Stimulated activated CD4-positive, alpha-beta T cell treated with anti-CD3 and anti-CD28 coated beads, Interleukin-1b, Interleukin-23, amount 100 ng/mL, for 1 hour (primary cell): ENCODE results near the gene RNF150.

Source experiments
- DNase-seq, 2 donors: peaks; one replicate each; pipeline ENCODE4 v3.0.0-alpha.2; 2020; ENCODE audit warnings: low read depth in 2 of 2

Gene RNF150

DNA sequence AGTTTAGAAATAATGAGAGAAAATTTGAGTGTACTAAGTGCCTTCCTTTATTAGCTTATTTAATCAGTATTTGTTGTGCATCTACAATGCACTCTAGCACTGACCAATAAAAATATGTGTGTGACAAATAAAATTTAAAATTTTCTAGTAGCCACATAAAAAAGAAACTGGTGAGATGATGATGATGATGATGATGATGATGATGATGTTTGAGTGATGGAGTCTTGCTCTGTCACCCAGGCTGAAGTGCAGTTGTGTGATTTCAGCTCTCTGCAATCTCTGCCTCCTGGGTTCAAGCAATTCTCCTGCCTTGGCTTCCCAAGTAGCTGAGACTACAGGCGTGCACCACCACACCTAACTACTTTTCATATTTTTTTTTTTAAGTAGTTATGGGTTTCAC, 110.2 kb downstream of the RNF150 start:
- no peak for DNase-seq

- DNase-seq: no peak
Observed at GRCh38 chr4:141022111-141022695, 111.1 kb downstream of the RNF150 start.

DNA sequence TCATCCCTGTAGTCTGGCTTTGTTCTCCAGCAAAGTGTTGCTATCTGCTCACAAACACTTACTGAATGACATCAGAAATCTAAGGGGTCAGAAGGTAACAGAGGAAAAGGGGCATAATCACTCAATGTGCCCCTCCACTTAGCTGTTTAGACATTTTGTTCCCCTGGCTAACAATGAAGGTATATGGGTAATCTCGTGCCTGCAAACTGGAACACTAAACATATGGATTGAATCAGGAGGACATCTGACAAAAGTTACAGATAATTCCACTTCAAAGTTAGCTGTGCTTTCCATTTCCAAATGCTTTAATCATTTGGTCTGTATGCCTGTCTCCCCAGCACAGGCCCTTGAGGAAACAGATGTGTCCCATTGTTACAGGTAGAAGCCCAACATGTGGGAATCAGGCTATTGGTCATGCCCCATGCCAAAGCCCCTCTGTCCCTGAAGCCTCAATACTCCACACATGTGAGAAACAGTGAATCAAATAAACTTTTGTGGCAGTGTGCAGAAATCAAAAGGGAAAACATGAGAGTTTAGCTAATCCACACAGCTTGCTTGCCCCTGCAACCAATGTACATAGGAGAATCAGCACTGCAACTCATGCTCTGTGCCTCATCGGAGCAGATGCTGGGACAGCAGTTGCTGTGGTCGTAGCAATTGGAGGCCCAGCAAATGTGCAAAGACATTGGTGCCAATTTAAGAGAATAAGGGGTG, 111.7 kb downstream of the RNF150 start:
- no peak for DNase-seq

DNA sequence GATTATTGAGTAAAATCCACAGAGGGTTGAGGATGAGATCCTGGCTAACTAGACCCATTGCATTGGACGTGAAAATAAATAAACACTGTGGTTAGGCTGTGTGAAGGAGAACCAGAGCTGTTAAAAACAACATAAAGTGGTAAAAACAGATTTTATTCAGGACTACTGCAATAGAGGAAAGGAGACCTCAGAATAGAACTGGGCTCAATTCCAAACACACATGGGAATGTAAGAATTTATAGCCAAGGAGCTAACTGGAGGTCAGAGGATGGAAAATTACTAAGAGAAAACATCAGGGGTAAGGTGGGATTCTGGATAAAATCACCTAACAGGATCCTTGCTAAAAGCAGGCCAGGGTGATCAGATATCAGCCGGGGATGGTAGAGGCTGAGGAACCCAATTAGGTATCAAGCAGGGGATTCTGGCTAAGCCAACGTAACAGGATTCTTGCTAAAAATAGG, 112.4 kb downstream of the RNF150 start:
- no peak for DNase-seq

- no peak for DNase-seq
Observed at GRCh38 chr4:141019768-141020167, 113.5 kb downstream of the RNF150 start.

GRCh38 chr4:141016117-141016798, 117.0 kb downstream of the RNF150 start:
- no peak for DNase-seq

DNA sequence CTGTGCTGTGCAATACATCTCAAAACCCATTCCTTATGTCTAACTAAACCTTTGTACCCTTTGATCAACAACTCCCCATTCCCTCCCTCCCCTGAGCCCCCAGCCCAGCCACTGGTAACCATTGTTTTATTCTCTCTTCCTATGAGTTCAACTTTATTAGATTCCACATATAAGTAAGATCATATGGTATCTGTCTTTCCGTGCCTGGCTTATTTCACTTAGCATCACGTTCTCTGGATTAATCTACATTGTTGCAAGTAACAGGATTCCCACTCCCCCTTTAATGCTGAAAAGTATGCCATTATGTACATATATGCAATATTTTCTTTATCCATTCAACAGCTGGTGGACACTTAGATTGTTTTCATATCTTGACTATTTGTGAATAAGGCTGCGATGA, 119.4 kb downstream of the RNF150 start:
- no peak for DNase-seq

GRCh38 chr4:141011901-141012315, 121.4 kb downstream of the RNF150 start:
- no peak for DNase-seq

DNA sequence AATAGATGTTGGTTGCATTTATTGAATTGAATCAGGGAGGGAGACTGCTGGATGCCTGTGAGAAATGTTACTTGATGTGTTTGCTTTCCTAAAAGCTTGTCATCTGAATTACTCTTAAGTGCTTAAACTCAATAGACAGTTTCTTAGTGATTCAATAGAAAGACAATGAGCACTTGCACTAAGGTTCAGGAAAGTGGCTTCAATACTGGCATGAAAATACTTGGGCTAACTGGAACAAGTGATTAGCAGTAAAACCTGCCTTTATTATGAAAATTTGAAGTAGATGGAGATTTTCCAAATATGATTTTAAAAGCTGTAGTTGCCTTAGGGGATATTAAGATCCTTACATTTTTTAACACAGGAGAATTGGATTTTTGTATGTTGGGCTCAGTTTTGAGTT, 123.3 kb downstream of the RNF150 start:
- DNase-seq: no peak

DNA sequence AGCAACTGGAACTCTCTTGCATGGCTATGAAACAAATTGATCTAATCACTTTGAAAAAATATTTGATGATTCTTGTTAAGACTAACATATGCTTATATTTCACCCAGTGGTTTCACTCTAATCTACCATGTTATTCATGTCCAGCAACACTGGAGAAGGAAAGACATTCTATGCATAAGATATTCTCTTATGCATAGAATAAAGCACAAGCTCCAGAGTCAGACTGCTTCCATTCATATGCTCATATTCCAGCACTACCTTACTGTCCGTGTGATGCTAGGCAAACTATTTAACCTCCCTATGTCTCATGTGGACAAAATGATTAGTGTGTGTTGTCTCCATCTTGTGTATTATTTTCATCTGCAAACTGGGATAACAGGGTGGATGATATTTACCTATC, 124.1 kb downstream of the RNF150 start:
- no peak for DNase-seq

DNA sequence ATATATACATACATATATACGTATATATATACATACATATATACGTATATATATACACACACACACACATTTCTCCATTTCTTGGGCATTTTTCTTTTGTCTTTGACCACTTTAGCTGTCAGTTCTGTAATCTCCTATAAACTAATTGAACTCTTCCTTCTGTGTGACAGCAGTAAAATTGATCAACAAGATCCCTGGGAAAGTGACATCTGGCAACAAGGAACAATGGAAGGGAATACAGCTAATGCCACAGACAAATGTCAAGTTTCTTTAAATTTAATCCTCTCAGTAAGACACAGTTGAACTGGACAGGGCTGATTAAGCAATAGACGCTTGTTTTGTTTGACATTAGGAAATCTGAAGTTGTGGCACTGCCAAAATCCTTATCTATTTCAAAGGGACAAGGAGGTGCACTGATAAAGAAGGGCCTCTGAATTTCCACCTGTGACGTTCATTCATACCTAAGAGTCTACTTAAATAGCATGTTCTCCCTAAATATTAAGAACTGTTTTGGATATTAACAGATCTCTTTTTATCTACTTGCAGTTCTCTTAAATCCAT, 126.9 kb downstream of the RNF150 start:
- DNase-seq: no peak

GRCh38 chr4:141004823-141005222, 128.4 kb downstream of the RNF150 start:
- DNase-seq: no peak

DNA sequence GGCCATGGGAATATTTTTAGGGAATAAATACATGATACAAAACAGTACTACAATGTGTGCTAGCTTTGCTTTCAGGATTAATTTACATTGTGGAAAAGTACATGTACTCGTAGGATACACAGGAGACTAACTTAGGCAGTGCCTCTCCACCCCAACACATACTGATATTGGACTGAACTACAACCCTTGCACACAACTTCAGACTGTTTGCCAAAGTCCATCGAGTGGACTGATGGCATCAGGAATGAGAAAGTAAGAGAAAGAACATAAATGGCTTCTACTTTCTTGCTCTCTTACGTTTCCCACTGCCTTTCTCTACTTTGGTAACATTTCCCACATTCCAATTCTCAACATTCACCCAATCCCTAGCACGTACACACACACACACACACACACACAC, 130.1 kb downstream of the RNF150 start:
- DNase-seq: no peak

DNA sequence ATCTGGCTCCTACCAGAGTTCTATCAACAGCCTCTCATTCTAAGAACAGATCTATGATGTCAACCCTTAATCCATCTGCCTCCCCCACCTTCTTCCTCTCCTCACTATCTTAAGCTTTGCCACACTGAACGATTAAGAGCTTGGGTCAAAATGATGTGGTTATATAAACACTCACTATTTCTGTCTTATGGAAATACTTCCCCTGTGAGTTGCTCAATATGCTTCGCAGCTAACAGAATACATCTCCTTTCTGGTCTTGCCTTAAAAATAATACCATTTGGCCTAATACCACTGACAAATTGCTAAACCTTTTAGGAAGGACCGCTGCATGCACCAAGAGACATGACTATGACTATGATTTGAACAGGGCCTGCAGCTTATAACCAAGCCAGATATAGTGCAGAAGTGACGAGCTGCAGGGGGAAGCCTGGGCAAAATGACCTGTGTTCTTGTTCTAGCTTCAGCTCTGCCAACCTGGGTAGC, 130.9 kb downstream of the RNF150 start:
- DNase-seq: no peak

- no peak for DNase-seq
Observed at GRCh38 chr4:140996766-140997165, 136.5 kb downstream of the RNF150 start.

DNA sequence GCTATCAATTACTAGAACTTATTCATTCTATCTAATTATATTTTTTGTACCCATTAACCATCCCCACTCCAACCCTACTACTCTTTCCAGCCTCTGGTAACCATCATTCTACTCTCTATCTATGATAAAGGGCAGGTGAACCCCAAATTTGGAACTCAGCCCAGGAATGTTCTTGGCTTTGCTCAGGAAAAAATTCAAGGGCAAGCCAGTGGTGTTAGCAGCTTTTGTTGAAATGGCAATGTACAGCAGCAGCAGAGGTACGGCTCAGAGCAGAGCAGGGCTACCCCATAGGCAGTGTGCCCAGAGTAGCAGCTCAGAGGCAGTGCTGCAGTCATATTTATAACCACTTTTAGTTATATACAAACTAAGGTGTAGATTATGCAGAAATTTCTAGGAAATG, 138.2 kb downstream of the RNF150 start:
- no peak for DNase-seq

- no peak for DNase-seq
Observed at GRCh38 chr4:140994015-140994414, 139.3 kb downstream of the RNF150 start.

DNA sequence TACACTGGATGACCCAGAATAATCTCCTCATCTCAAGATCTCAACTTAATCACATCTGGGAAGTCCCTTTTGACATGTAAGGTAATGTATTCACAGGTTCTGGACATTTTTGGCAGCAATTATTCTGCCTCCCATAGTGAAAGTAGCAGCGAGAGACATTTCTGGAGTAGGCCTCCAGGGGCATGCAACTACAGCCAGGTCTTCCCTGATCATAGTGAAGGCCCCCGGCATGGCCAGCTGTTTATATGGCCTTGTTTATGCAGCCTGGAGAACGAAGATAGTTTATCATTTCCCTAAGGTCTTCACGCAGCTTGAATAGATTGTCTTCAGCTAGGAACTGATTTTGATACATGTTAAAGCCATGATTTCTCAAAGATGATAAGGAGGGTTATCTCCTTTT, 139.9 kb downstream of the RNF150 start:
- no peak for DNase-seq

GRCh38 chr4:140989944-140990343, 143.3 kb downstream of the RNF150 start:
- DNase-seq: no peak

DNA sequence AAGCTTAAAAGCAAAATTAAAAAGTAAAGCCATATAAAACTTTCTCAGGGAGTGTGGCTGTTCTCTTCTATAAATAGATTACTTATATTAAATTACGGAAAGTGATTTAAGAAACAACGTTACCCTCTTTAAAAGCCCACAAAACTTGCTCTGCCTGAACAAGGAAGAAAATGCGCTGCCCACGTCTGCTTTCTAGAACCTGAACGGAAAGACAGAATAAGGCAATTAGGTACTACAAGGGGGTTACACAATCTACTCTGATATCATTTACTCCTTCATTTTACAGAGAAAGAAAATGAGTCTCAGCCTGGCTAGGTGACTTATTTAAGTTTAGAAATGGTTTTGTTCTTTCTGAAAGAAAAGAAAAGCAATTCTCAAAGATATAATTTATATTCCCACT, 147.2 kb downstream of the RNF150 start:
- no peak for DNase-seq

GRCh38 chr4:140982613-140983340, 150.5 kb downstream of the RNF150 start:
- DNase-seq: no peak
